Measurements from ENCODE around the gene CORT.
"Not testable (repeated sequence)": the region's sequence is repeated elsewhere in the genome, so short reads cannot be mapped to it uniquely, and the experiment has no call there.

CORT gene

DNA sequence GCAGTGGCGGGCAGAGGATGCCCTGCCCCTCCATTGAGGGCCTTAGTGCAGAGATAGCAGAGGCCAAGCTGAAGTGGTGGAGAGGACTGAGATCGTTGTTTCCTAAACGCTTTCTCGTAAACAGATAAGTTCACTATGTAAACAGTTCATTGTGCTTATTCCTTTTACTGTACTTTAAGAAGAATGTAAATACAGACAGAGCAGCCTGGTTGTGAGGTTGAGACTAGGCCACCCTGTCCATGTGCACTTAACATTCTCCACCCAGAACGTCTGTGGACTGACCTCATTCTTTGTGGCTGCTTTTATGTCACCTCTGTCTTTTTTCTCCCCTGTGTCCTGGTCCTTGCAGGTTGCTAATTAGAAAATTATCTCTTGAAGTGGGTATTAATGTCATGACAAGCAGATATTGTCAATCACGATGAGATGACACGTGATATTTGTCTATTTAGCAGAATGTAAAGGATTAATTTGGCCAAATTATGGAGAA lies 11.1 kb upstream of the CORT start:
- DNase-seq (ENCODE audit: low read depth in 2 of 2): no peak

DNA sequence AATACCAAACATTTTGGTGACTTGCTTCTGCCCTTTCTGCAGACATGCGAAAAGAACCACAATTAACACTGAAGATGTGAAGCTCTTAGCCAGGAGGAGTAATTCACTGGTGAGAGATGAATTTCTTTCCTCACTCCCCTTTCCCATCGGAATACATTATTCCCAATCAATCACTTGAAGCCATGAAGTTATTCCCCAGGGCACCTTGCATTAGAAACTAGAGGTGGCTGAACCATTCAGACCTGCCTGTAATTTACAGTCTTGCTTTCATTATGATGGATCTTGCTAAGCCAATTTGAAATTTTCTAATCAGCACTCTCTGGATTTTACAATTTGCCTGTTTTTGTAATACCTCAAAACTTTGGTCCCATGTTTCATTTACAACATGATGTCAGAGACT lies 9.5 kb upstream of the CORT start:
- DNase-seq (ENCODE audit: low read depth in 2 of 2): no peak

DNA sequence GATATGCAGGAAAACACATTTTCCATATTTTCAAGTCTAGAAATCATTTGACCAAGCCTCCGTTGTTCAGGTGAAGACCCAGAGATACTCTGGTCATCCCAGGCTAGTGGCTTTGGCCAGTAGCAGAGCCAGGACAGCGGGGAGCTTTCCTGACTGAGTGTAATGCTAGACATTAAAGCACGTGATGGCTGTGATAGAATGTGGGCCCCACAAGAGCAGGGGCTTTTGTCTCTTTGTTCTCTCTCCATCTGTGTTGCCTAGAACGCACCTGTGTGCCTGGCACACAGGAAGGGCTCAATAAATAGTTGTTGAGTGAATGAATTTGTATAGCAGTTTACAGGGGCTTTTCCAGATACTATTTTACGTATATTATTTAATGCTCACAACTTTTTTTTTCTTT lies 9.0 kb upstream of the CORT start:
- DNase-seq (ENCODE audit: low read depth in 2 of 2): no peak

DNA sequence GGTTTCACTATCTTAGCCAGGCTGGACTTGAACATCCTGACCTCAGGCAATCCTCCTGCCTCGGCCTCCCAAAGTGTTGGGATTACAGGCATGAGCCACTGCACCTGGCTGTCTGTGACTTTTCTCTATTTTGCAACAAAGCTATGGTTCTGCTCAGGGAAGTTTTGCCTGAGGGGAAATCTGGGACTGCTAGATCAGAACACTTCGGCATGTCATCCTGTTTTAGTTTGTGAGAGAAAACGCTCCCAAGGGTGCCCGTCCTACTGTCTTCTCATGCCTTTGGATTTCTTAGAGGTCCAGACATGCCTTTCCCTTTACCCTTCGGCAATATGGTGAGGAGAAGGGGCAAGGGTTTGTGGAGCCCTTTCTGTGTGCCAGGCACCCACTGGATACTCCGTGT lies 5.6 kb upstream of the CORT start:
- no peak for DNase-seq (ENCODE audit: low read depth in 2 of 2)

DNA sequence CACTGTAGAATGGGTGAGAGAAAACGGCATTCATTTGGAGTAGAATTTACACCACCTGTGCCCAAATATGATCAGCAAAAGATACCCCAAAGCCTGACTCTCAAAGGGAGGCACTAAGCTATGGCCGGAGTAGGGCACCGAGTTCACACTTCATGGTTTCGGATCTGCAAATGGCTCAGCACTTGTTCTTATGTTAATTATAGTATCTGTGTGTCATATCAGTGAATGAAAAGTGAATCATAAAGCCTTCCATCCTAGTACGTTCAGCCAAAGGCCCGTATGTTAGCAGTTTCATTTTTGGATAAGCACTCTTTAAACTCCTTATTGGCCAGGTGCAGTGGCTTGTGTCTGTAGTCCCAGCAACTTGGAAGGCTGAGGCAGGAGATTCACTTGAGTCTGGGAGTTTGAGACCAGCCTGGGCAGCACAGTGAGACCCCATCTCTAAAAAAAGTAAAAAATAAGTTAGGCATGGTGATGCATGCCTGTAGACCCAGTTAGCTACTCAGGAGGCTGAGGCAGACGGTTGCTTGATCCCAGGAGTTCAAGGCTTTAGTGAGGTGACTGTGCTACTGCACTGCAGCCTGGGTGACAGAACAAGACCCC lies 4.9 kb upstream of the CORT start:
- DNase-seq (ENCODE audit: low read depth in 2 of 2): no peak

DNA sequence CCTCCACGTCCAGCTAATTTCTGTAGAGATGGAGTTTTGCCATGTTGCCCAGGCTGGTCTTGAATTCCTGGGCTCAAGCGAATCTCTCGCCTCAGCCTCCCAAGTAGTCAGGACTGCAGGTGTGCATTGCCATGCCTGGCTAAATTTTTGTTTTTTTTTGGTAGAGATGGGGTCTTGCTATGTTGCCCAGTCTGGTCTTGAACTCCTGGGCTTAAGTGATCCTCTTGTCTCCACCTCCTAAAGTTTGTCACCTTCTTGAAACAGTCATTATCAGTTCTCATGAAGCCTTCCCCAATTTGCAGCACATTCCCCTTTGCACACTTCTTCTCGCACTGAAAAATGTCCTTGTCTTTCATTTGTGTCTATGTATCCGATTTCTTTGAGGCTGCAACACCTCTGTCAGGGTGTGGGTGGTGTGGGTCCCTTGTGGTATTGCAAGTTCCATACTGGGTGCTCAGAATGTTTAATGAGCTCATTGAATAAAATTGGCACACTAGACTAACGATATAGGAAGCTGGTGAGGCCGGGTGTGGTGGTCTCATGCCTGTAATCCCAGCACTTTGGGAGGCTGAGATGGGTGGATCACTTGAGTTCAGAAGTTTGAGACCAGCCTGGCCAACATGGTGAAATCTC lies 2.9 kb upstream of the CORT start:
- DNase-seq (ENCODE audit: low read depth in 2 of 2): no peak

DNA sequence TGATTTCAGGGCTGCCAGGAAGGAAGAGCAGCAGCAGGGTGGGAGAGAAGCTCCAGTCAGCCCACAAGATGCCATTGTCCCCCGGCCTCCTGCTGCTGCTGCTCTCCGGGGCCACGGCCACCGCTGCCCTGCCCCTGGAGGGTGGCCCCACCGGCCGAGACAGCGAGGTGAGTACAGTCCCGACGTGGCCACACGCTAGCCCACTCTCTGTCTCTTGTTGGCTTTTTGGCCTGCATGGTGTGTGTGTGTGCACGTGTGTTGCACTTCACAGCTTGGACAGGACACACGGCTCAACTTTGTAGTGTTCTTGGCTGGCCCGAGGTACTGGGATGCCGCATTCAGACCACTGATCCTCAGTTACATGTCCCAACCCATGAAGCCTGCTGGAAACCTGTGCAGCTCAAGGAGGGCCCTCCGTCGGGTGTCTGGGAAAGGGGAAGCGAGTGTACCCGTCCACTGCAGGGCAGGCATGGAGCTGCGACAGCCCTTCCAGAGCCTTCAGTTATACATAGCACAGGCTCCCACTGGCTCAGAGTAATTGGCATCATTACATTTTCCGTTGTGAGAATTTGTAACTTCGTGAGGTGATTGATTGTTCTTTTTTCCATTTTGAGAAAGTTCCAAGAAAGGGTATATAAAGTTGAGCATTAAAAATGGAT lies 454 bp downstream of the CORT start:
- no peak for DNase-seq (ENCODE audit: low read depth in 2 of 2)

DNA sequence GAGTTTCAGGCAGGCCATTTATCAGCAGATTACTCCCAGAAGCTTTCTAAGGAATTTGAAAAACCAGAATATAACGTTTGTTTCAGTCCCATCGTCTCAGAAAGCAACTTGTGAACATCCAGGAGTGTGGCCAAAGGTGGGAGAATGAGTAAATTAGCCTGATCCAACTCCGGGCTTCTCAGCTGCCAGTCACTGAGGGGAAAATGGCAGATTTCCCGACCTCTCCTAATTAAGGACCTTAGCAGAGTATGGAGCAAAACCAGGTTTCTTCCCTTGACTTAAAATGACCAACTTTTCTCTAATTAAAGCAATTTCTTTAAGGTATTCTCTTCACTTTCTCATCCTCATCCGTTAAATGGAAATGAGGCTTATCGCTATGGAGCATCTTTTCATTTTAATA lies 1.0 kb downstream of the CORT start:
- DNase-seq (ENCODE audit: low read depth in 2 of 2): no peak

DNA sequence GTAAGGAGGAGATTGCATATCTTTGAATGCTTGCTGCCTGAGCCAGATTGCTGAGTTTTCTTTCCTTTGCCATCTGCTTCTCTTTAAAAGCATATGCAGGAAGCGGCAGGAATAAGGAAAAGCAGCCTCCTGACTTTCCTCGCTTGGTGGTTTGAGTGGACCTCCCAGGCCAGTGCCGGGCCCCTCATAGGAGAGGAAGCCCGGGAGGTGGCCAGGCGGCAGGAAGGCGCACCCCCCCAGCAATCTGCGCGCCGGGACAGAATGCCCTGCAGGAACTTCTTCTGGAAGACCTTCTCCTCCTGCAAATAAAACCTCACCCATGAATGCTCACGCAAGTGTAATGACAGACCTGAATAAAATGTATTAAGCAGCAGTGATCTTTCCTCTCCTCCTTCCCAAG lies 1.5 kb downstream of the CORT start:
- no peak for DNase-seq (ENCODE audit: low read depth in 2 of 2)

DNA sequence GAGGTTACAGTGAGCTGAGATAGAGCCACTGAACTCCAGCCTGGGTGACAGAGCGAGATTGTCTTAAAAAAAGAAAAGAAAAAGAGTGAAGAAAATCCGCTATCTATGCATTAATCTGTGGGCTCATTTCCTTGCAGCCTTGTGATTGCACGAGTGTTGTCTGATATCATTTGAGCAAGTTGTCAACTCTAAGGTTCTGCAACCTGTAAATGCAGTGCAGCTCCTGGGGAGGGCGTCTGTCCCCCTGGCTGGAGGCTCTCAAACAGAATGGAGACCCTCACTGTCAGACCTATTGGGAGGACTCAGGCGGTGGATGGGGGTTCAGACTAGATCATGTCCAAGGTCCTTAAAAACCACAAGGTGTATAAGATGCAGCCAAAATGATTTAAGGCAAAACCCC lies 6.2 kb downstream of the CORT start:
- DNase-seq (ENCODE audit: low read depth in 2 of 2): no peak

DNA sequence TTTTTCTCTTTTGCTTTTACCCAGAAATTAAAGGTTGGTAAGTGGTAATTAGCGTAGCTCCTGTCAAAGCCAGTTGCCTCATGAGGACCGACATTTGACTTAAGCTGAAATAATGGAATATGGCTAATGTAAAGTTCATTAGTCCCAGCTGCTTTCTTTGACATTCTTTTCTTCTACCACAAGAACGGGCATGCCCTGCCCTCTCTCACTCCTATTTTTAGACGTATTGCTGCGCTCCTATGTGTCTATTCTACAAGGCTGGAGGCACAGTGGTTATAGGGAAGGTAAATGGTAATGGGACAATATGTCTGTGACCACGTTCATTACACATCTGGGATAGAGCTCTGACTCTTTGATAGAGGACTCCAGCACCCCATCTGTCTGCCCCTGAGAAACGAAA lies 6.8 kb downstream of the CORT start:
- no peak for DNase-seq (ENCODE audit: low read depth in 2 of 2)

DNA sequence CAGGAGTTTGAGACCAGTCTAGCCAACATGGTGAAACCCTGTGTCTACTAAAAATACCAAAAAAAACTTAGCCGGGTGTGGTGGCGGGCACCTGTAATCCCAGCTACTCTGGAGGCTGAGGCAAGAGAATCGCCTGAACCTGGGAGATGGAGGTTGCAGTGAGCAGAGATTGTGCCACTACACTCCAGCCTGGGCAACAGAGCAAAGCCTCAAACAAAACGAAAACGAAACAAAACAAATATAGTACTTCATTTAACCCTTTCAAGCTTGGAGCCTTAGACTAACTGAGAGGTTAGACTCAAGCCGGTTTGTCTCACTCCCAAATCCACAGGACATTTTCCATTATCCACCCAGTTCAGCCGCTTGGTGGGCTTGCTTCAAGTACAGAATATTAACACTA lies 7.6 kb downstream of the CORT start:
- not testable (repeated sequence) for DNase-seq (ENCODE audit: low read depth in 2 of 2)

DNA sequence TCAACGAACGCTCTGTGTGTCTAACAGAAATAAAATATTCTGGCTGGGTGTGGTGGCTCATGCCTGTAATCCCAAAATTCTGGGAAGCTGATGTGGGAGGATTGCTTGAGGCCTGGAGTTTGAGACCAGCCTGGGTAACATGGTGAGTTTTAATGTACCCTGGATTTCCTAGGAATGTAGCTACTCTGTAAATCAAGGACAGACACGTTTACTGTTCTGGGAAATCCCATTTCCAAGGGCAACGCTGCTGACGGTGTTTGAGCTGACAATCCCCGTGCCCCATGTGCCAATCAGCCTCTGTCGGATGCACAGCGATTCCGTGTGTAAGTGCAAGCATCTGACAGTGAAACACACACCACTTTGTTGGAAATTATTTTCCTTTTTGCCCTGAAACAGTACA lies 8.0 kb downstream of the CORT start:
- DNase-seq (ENCODE audit: low read depth in 2 of 2): no peak

DNA sequence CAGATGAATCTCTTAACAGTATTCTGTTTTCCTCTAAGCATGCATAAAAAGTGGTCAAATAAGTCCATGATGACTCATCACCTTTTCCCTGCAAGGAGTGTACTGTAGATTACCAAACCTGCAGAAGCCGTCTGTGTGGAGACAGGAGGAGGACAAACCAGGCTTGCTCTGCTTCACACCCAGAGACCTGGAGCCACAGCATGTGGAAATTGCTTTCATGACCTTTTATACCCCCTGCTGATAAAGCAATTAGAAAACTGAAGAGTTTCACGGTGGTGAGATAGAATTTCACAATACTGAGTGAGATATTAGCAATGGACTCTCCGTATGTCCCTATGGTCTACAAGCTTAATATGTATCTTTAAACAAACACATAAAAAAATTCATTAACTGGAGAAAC lies 9.4 kb downstream of the CORT start:
- no peak for DNase-seq (ENCODE audit: low read depth in 2 of 2)

DNA sequence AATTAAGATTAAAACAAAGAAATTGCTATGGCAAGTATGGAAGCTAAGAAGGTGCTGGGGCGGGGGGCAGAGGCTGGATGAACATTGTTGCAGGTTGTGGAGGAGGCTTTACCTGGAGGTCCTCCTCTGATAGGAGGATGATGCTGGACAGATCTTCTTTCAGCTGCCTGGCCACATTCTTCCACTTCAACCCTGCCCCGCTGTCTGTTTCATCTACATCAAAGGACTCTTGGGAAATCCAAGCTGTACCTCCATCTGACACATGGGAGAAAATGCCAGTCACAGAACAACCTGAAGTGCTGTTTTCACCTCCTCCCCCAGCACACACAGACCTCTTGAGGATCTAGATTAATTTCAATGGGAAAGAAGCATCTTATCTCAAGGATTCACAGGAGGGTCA lies 17.2 kb downstream of the CORT start:
- no peak for DNase-seq (ENCODE audit: low read depth in 2 of 2)

DNA sequence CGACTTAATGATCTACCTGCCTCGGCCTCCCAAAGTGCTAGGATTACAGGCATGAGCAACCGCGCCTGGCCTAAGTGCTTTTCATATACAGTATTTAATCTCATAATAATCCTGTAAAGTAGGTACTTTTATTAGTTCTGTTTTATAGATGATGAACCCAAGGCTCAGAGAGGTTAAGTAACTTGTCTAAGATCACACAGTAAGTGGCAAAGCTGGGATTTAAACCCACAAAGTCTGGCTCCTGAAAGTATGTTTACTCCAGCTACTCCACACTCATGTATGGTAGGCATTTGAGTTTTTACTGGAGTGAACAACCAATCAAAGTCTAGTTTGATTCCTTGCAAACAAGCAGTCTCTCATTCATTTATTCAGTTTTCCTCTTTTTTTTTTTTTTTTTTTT lies 20.2 kb downstream of the CORT start:
- no peak for DNase-seq (ENCODE audit: low read depth in 2 of 2)

DNA sequence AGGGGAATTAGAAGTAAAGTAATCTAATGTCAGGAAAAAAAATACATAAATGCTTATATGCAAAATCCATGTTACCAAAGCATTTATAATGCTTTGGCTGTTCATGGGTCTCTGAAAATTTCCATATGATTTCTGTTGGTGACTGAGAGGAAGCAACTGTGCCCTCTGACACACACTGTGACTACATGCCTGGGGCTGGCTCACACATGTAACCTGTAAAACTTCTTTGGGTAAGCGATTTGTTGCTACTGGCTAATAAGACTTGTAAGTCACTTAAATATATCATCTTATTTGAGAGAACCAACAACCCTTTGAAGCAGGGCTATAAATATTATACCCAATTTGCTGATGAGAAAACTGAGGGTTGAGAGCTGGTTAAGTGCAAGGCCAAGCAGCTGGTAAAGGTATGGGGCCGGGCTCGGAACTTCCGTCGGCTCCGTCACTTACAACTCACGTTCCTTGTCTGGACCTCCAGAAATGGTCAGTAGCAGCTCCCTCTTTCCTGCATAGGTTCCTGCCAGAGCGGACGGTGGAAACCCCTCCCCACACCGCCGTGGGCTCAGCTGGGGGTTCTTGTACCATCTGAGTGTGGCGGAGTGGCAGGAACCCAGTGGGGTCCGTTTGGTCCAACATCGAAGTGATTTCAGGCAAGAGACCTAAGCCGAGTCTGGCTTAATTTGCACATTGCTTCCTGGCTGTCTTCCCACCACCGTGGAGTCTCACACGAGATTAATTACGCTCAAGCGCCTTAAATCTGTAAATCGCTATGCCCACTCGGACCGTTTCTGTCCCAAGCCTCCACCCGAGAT lies 21.8 kb downstream of the CORT start:
- no peak for DNase-seq (ENCODE audit: low read depth in 2 of 2)

DNA sequence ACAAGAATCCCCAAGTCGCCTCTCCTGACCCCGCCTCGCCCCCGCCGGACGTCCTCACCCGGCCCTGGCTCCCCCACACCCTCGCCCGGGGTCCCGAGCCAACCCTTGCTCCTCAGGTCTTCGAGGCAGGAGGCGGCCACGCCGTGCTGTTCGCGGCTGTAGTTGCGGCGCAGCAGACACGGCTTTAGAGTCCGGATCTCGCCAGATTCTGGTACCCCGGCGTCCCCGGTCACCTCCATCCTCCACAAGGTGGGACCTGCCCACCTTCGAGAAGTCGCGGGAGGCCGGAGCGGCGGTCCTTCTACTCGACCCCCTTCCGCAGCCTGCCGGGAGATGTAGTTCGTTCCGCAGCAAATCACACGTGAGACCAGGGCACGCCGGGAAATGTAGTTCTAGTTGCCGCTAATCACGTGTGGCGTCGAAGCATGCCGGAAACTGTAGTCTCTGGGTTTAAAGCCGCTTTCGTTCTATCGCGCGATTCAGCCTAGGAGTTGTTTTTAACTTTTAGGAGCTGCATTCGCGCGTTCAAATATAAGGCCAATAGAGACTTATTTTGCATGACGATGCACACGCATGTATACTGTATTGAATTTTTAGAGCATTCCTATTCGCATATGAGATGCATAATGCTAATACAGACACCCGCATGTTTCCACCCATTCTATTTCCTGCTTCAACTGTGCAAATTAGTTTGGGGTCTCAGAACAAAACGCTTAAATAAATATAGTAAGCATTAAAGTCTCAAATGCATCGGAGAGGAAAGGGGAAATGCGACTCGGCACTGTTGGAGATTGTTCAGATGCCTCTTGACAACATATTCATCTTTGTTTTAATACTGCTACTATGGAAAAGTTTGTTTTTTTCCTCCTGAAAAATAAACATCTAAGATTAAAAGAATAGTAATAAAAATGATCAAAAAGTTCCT lies 22.7 kb downstream of the CORT start, which contains the start of gene DFFA:
DFFA (minus strand) TSS at position 310 of the 925 bp plus-strand sequence; CDS start at position 239, 71 bp downstream.
- DNase-seq (ENCODE audit: low read depth in 2 of 2): peak; percentile 78 to 80

DNA sequence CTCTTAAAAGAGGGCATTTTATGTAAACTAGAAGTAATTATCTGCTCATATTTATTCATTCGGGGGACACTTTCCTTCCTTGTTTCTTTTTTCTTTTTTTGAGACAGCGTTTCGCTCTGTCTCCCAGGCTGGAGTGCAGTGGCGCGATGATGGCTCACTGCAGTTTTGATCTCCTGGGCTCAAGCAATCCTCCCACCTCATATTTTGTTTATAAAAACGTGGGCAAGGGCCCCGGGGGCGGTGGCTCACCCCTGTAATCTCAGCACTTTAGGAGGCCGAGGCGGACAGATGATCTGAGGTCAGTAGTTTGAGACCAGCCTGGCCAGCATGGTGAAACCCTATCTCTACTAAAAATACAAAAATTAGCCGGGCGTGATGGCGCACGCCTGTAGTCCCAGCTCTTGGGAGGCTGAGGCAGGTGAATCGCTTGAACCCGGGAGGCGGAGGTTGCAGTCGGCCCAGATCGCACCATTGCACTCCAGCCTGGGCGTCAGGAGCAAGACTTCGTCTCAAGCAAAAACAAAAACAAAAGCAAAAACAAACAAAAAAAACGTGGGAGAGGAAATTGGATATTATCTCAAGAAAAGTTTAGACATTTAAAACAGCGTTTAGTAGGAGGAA lies 23.4 kb downstream of the CORT start:
- no peak for DNase-seq (ENCODE audit: low read depth in 2 of 2)

DNA sequence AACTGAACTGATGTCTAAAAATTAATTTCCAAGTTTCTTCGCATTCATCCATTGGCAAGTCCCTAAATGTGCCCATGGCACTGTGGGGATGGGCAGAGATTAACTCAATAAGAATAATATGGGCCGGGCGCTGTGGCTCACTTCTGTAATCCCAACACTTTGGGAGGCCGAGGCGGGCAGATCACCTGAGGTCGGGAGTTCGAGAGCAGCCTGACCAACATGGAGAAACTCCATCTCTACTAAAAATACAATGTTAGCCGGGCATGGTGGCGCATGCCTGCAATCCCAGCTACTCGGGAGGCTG lies 24.4 kb downstream of the CORT start:
- DNase-seq (ENCODE audit: low read depth in 2 of 2): not testable (repeated sequence)
